ENCODE results near the gene TXNL1.
"Not testable (repeated sequence)": the region's sequence is repeated elsewhere in the genome, so short reads cannot be mapped to it uniquely, and the experiment has no call there.

TXNL1 gene

GRCh38 chr18:56593906-56594305 is 44.5 kb downstream of the TXNL1 start:
- Histone ChIP-seq H3K9ac (ENCODE audit: low read length) (no peak overlapping the region), H3K4me1 (ENCODE audit: control insufficient read depth, insufficient read depth, low read length) (no peaks in the 10 kb centered on the region), H3K9me3 (ENCODE audit: control insufficient read depth, low read length) (peaks cover 4% of the 10 kb centered on the region), H3K27me3 (replicated peaks; ENCODE audit: control insufficient read depth, insufficient read depth, low read length) (no peaks in the 10 kb centered on the region), H3K36me3 (ENCODE audit: control insufficient read depth, insufficient read depth, low read length, severe bottlenecking) (no peaks in the 10 kb centered on the region), H3K4me3 (ENCODE audit: low read length) (no peak overlapping the region)
- DNase-seq (ENCODE audit: low read depth), result no peak

- H3K4me1 ChIP-seq (ENCODE audit: control insufficient read depth, insufficient read depth, low read length), result peaks cover 10% of the 10 kb centered on the region
- no peaks in the 10 kb centered on the region for H3K27me3 ChIP-seq (replicated peaks; ENCODE audit: control insufficient read depth, insufficient read depth, low read length)
- DNase-seq (ENCODE audit: low read depth), result no peak
- H3K4me3 ChIP-seq (ENCODE audit: low read length), result no peak overlapping the region
- no peak overlapping the region for H3K9ac ChIP-seq (ENCODE audit: low read length)
- H3K9me3 ChIP-seq (ENCODE audit: control insufficient read depth, low read length), result peaks cover 3% of the 10 kb centered on the region
- no peaks in the 10 kb centered on the region for H3K36me3 ChIP-seq (ENCODE audit: control insufficient read depth, insufficient read depth, low read length, severe bottlenecking)
Observed at GRCh38 chr18:56580026-56580425, 58.4 kb downstream of the TXNL1 start.

- H3K9me3 ChIP-seq (ENCODE audit: control insufficient read depth, low read length), result peaks cover 3% of the 10 kb centered on the region
- H3K4me1 ChIP-seq (ENCODE audit: control insufficient read depth, insufficient read depth, low read length), result peaks cover 15% of the 10 kb centered on the region
- no peak overlapping the region for H3K9ac ChIP-seq (ENCODE audit: low read length)
- no peaks in the 10 kb centered on the region for H3K36me3 ChIP-seq (ENCODE audit: control insufficient read depth, insufficient read depth, low read length, severe bottlenecking)
- no peaks in the 10 kb centered on the region for H3K27me3 ChIP-seq (replicated peaks; ENCODE audit: control insufficient read depth, insufficient read depth, low read length)
- no peak for DNase-seq (ENCODE audit: low read depth)
- H3K4me3 ChIP-seq (ENCODE audit: low read length), result no peak overlapping the region
Observed at GRCh38 chr18:56579451-56579850, 58.9 kb downstream of the TXNL1 start.

- H3K27me3 ChIP-seq (replicated peaks; ENCODE audit: control insufficient read depth, insufficient read depth, low read length), result no peaks in the 10 kb centered on the region
- DNase-seq (ENCODE audit: low read depth), result peak; percentile 5
- H3K4me1 ChIP-seq (ENCODE audit: control insufficient read depth, insufficient read depth, low read length), result peaks cover 17% of the 10 kb centered on the region
- peaks cover 3% of the 10 kb centered on the region for H3K9me3 ChIP-seq (ENCODE audit: control insufficient read depth, low read length)
- H3K9ac ChIP-seq (ENCODE audit: low read length), result no peak overlapping the region
- H3K4me3 ChIP-seq (ENCODE audit: low read length), result no peak overlapping the region
- no peaks in the 10 kb centered on the region for H3K36me3 ChIP-seq (ENCODE audit: control insufficient read depth, insufficient read depth, low read length, severe bottlenecking)
Observed at GRCh38 chr18:56576826-56577573, 61.4 kb downstream of the TXNL1 start.

GRCh38 chr18:56575819-56576663 is 62.4 kb downstream of the TXNL1 start:
- H3K9ac ChIP-seq (ENCODE audit: low read length), result peak overlapping the region; percentile 4
- peak; percentile 87 for DNase-seq (ENCODE audit: low read depth)
- H3K36me3 ChIP-seq (ENCODE audit: control insufficient read depth, insufficient read depth, low read length, severe bottlenecking), result no peaks in the 10 kb centered on the region
- peaks cover 20% of the 10 kb centered on the region for H3K4me1 ChIP-seq (ENCODE audit: control insufficient read depth, insufficient read depth, low read length)
- H3K4me3 ChIP-seq (ENCODE audit: low read length), result peak overlapping the region; percentile 22
- H3K9me3 ChIP-seq (ENCODE audit: control insufficient read depth, low read length), result peaks cover under 1% of the 10 kb centered on the region
- H3K27me3 ChIP-seq (replicated peaks; ENCODE audit: control insufficient read depth, insufficient read depth, low read length), result no peaks in the 10 kb centered on the region

GRCh38 chr18:56574861-56575260 is 63.5 kb downstream of the TXNL1 start:
- no peaks in the 10 kb centered on the region for H3K27me3 ChIP-seq (replicated peaks; ENCODE audit: control insufficient read depth, insufficient read depth, low read length)
- no peaks in the 10 kb centered on the region for H3K9me3 ChIP-seq (ENCODE audit: control insufficient read depth, low read length)
- H3K36me3 ChIP-seq (ENCODE audit: control insufficient read depth, insufficient read depth, low read length, severe bottlenecking), result no peaks in the 10 kb centered on the region
- no peak overlapping the region for H3K4me3 ChIP-seq (ENCODE audit: low read length)
- H3K4me1 ChIP-seq (ENCODE audit: control insufficient read depth, insufficient read depth, low read length), result peaks cover 25% of the 10 kb centered on the region
- DNase-seq (ENCODE audit: low read depth), result peak; percentile 5
- peak overlapping the region; percentile 18 for H3K9ac ChIP-seq (ENCODE audit: low read length)

- H3K4me1 ChIP-seq (ENCODE audit: control insufficient read depth, insufficient read depth, low read length), result peaks cover 25% of the 10 kb centered on the region
- not testable (repeated sequence) for H3K9ac ChIP-seq (ENCODE audit: low read length); H3K9me3 ChIP-seq (ENCODE audit: control insufficient read depth, low read length); H3K27me3 ChIP-seq (replicated peaks; ENCODE audit: control insufficient read depth, insufficient read depth, low read length); H3K4me3 ChIP-seq (ENCODE audit: low read length); H3K36me3 ChIP-seq (ENCODE audit: control insufficient read depth, insufficient read depth, low read length, severe bottlenecking); DNase-seq (ENCODE audit: low read depth)
Observed at GRCh38 chr18:56572267-56572666, 66.1 kb downstream of the TXNL1 start.

- Histone ChIP-seq H3K27me3 (replicated peaks; ENCODE audit: control insufficient read depth, insufficient read depth, low read length) (no peaks in the 10 kb centered on the region), H3K36me3 (ENCODE audit: control insufficient read depth, insufficient read depth, low read length, severe bottlenecking) (no peaks in the 10 kb centered on the region), H3K9ac (ENCODE audit: low read length) (no peak overlapping the region), H3K4me3 (ENCODE audit: low read length) (no peak overlapping the region), H3K4me1 (ENCODE audit: control insufficient read depth, insufficient read depth, low read length) (peaks cover 28% of the 10 kb centered on the region), H3K9me3 (ENCODE audit: control insufficient read depth, low read length) (no peaks in the 10 kb centered on the region)
- DNase-seq (ENCODE audit: low read depth), result no peak
Observed at GRCh38 chr18:56570978-56571377, 67.4 kb downstream of the TXNL1 start.

GRCh38 chr18:56569416-56569815 is 69.0 kb downstream of the TXNL1 start:
- Histone ChIP-seq H3K4me1 (ENCODE audit: control insufficient read depth, insufficient read depth, low read length) (peaks cover 28% of the 10 kb centered on the region), H3K9me3 (ENCODE audit: control insufficient read depth, low read length) (no peaks in the 10 kb centered on the region), H3K9ac (ENCODE audit: low read length) (no peak overlapping the region), H3K4me3 (ENCODE audit: low read length) (no peak overlapping the region), H3K36me3 (ENCODE audit: control insufficient read depth, insufficient read depth, low read length, severe bottlenecking) (no peaks in the 10 kb centered on the region), H3K27me3 (replicated peaks; ENCODE audit: control insufficient read depth, insufficient read depth, low read length) (no peaks in the 10 kb centered on the region)
- no peak for DNase-seq (ENCODE audit: low read depth)

- Histone ChIP-seq H3K36me3 (ENCODE audit: control insufficient read depth, insufficient read depth, low read length, severe bottlenecking) (no peaks in the 10 kb centered on the region), H3K4me3 (ENCODE audit: low read length) (no peak overlapping the region)
- no peak for DNase-seq (ENCODE audit: low read depth)
Observed at GRCh38 chr18:56568986-56569385, 69.4 kb downstream of the TXNL1 start.

GRCh38 chr18:56565551-56566345 is 72.6 kb downstream of the TXNL1 start:
- peaks cover 22% of the 10 kb centered on the region for H3K4me1 ChIP-seq (ENCODE audit: control insufficient read depth, insufficient read depth, low read length)
- peak; percentile 89 for DNase-seq (ENCODE audit: low read depth)
- H3K27me3 ChIP-seq (replicated peaks; ENCODE audit: control insufficient read depth, insufficient read depth, low read length), result no peaks in the 10 kb centered on the region
- H3K4me3 ChIP-seq (ENCODE audit: low read length), result peak overlapping the region; percentile 42
- H3K9ac ChIP-seq (ENCODE audit: low read length), result peak overlapping the region; percentile 55
- no peaks in the 10 kb centered on the region for H3K36me3 ChIP-seq (ENCODE audit: control insufficient read depth, insufficient read depth, low read length, severe bottlenecking)
- no peaks in the 10 kb centered on the region for H3K9me3 ChIP-seq (ENCODE audit: control insufficient read depth, low read length)

More at GRCh38 chr18:56568986-56569385, 69.4 kb downstream of the TXNL1 start:
- peaks cover 27% of the 10 kb centered on the region for H3K4me1 ChIP-seq (ENCODE audit: control insufficient read depth, insufficient read depth, low read length)
- no peak overlapping the region for H3K9ac ChIP-seq (ENCODE audit: low read length)
- no peaks in the 10 kb centered on the region for H3K9me3 ChIP-seq (ENCODE audit: control insufficient read depth, low read length)
- no peaks in the 10 kb centered on the region for H3K27me3 ChIP-seq (replicated peaks; ENCODE audit: control insufficient read depth, insufficient read depth, low read length)

All from adipocyte (in vitro differentiated cells).